ENCODE results near the gene NUBP2.

NUBP2 gene

GRCh38 chr16:1761751-1762150 is 21.0 kb upstream of the NUBP2 start:
- Histone ChIP-seq H3K36me3 (ENCODE audit: insufficient read depth, low read length) (peaks cover 56% of the 10 kb centered on the region), H3K9ac (ENCODE audit: low read length) (no peak overlapping the region), H3K27me3 (ENCODE audit: control insufficient read depth in 1 of 2, insufficient read depth in 2 of 2, low read length in 2 of 2) (no peaks in the 10 kb centered on the region), H3K27ac (ENCODE audit: low read depth, low read length) (no peak overlapping the region), H3K4me1 (ENCODE audit: insufficient read depth, low read length) (no peaks in the 10 kb centered on the region), H3K9me3 (ENCODE audit: low read length) (no peaks in the 10 kb centered on the region), H3K4me3 (ENCODE audit: low read depth in 1 of 2, low read length in 2 of 2) (no peak overlapping the region)

GRCh38 chr16:1762196-1762878 is 20.4 kb upstream of the NUBP2 start:
- Histone ChIP-seq H3K27ac (ENCODE audit: low read depth, low read length) (no peak overlapping the region), H3K9me3 (ENCODE audit: low read length) (no peaks in the 10 kb centered on the region), H3K27me3 (ENCODE audit: control insufficient read depth in 1 of 2, insufficient read depth in 2 of 2, low read length in 2 of 2) (no peaks in the 10 kb centered on the region), H3K4me1 (ENCODE audit: insufficient read depth, low read length) (no peaks in the 10 kb centered on the region), H3K36me3 (ENCODE audit: insufficient read depth, low read length) (peaks cover 61% of the 10 kb centered on the region), H3K9ac (ENCODE audit: low read length) (no peak overlapping the region), H3K4me3 (ENCODE audit: low read depth in 1 of 2, low read length in 2 of 2) (no peak overlapping the region)

- no peak overlapping the region for H3K9ac ChIP-seq (ENCODE audit: low read length)
- no peaks in the 10 kb centered on the region for H3K9me3 ChIP-seq (ENCODE audit: low read length)
- no peaks in the 10 kb centered on the region for H3K4me1 ChIP-seq (ENCODE audit: insufficient read depth, low read length)
- H3K36me3 ChIP-seq (ENCODE audit: insufficient read depth, low read length): peaks cover 68% of the 10 kb centered on the region
- H3K27ac ChIP-seq (ENCODE audit: low read depth, low read length): no peak overlapping the region
- H3K4me3 ChIP-seq (ENCODE audit: low read depth in 1 of 2, low read length in 2 of 2): no peak overlapping the region
- H3K27me3 ChIP-seq (ENCODE audit: control insufficient read depth in 1 of 2, insufficient read depth in 2 of 2, low read length in 2 of 2): no peaks in the 10 kb centered on the region
Measured at GRCh38 chr16:1762879-1763520, 19.8 kb upstream of the NUBP2 start.

- Histone ChIP-seq H3K4me1 (ENCODE audit: insufficient read depth, low read length) (no peaks in the 10 kb centered on the region), H3K9ac (ENCODE audit: low read length) (no peak overlapping the region), H3K27ac (ENCODE audit: low read depth, low read length) (no peak overlapping the region), H3K4me3 (ENCODE audit: low read depth in 1 of 2, low read length in 2 of 2) (no peak overlapping the region), H3K9me3 (ENCODE audit: low read length) (no peaks in the 10 kb centered on the region), H3K36me3 (ENCODE audit: insufficient read depth, low read length) (peaks cover 70% of the 10 kb centered on the region), H3K27me3 (ENCODE audit: control insufficient read depth in 1 of 2, insufficient read depth in 2 of 2, low read length in 2 of 2) (no peaks in the 10 kb centered on the region)
Measured at GRCh38 chr16:1763521-1764511, 18.9 kb upstream of the NUBP2 start.

- Histone ChIP-seq H3K4me3 (ENCODE audit: low read depth in 1 of 2, low read length in 2 of 2) (no peak overlapping the region), H3K9ac (ENCODE audit: low read length) (no peak overlapping the region), H3K36me3 (ENCODE audit: insufficient read depth, low read length) (peaks cover 66% of the 10 kb centered on the region)
Measured at GRCh38 chr16:1764971-1765370, 17.8 kb upstream of the NUBP2 start.

GRCh38 chr16:1765826-1766225 is 16.9 kb upstream of the NUBP2 start:
- Histone ChIP-seq H3K4me1 (ENCODE audit: insufficient read depth, low read length) (peaks cover 11% of the 10 kb centered on the region), H3K27me3 (ENCODE audit: control insufficient read depth in 1 of 2, insufficient read depth in 2 of 2, low read length in 2 of 2) (no peaks in the 10 kb centered on the region), H3K4me3 (ENCODE audit: low read depth in 1 of 2, low read length in 2 of 2) (no peak overlapping the region), H3K9me3 (ENCODE audit: low read length) (no peaks in the 10 kb centered on the region), H3K27ac (ENCODE audit: low read depth, low read length) (no peak overlapping the region), H3K36me3 (ENCODE audit: insufficient read depth, low read length) (peaks cover 58% of the 10 kb centered on the region), H3K9ac (ENCODE audit: low read length) (no peak overlapping the region)

More at GRCh38 chr16:1764971-1765370, 17.8 kb upstream of the NUBP2 start:
- peaks cover 5% of the 10 kb centered on the region for H3K4me1 ChIP-seq (ENCODE audit: insufficient read depth, low read length)
- H3K27me3 ChIP-seq (ENCODE audit: control insufficient read depth in 1 of 2, insufficient read depth in 2 of 2, low read length in 2 of 2): no peaks in the 10 kb centered on the region
- no peaks in the 10 kb centered on the region for H3K9me3 ChIP-seq (ENCODE audit: low read length)
- no peak overlapping the region for H3K27ac ChIP-seq (ENCODE audit: low read depth, low read length)

GRCh38 chr16:1766231-1766630 is 16.5 kb upstream of the NUBP2 start:
- Histone ChIP-seq H3K36me3 (ENCODE audit: insufficient read depth, low read length) (peaks cover 53% of the 10 kb centered on the region), H3K4me3 (ENCODE audit: low read depth in 1 of 2, low read length in 2 of 2) (no peak overlapping the region), H3K27me3 (ENCODE audit: control insufficient read depth in 1 of 2, insufficient read depth in 2 of 2, low read length in 2 of 2) (no peaks in the 10 kb centered on the region), H3K9ac (ENCODE audit: low read length) (no peak overlapping the region), H3K27ac (ENCODE audit: low read depth, low read length) (no peak overlapping the region), H3K4me1 (ENCODE audit: insufficient read depth, low read length) (peaks cover 11% of the 10 kb centered on the region), H3K9me3 (ENCODE audit: low read length) (no peaks in the 10 kb centered on the region)

GRCh38 chr16:1766701-1767100 is 16.1 kb upstream of the NUBP2 start:
- peaks cover 52% of the 10 kb centered on the region for H3K36me3 ChIP-seq (ENCODE audit: insufficient read depth, low read length)

GRCh38 chr16:1767116-1767994 is 15.4 kb upstream of the NUBP2 start:
- peaks cover 45% of the 10 kb centered on the region for H3K36me3 ChIP-seq (ENCODE audit: insufficient read depth, low read length)
- no peak overlapping the region for H3K27ac ChIP-seq (ENCODE audit: low read depth, low read length)
- no peak overlapping the region for H3K9ac ChIP-seq (ENCODE audit: low read length)
- no peak overlapping the region for H3K4me3 ChIP-seq (ENCODE audit: low read depth in 1 of 2, low read length in 2 of 2)
- no peaks in the 10 kb centered on the region for H3K27me3 ChIP-seq (ENCODE audit: control insufficient read depth in 1 of 2, insufficient read depth in 2 of 2, low read length in 2 of 2)
- no peaks in the 10 kb centered on the region for H3K9me3 ChIP-seq (ENCODE audit: low read length)
- H3K4me1 ChIP-seq (ENCODE audit: insufficient read depth, low read length): peaks cover 16% of the 10 kb centered on the region

More at GRCh38 chr16:1766701-1767100, 16.1 kb upstream of the NUBP2 start:
- no peaks in the 10 kb centered on the region for H3K27me3 ChIP-seq (ENCODE audit: control insufficient read depth in 1 of 2, insufficient read depth in 2 of 2, low read length in 2 of 2)
- no peak overlapping the region for H3K4me3 ChIP-seq (ENCODE audit: low read depth in 1 of 2, low read length in 2 of 2)
- H3K9ac ChIP-seq (ENCODE audit: low read length): no peak overlapping the region
- no peaks in the 10 kb centered on the region for H3K9me3 ChIP-seq (ENCODE audit: low read length)
- H3K27ac ChIP-seq (ENCODE audit: low read depth, low read length): no peak overlapping the region
- H3K4me1 ChIP-seq (ENCODE audit: insufficient read depth, low read length): peaks cover 11% of the 10 kb centered on the region

GRCh38 chr16:1768061-1768766 is 14.5 kb upstream of the NUBP2 start:
- no peaks in the 10 kb centered on the region for H3K27me3 ChIP-seq (ENCODE audit: control insufficient read depth in 1 of 2, insufficient read depth in 2 of 2, low read length in 2 of 2)
- H3K9ac ChIP-seq (ENCODE audit: low read length): no peak overlapping the region
- peaks cover 16% of the 10 kb centered on the region for H3K4me1 ChIP-seq (ENCODE audit: insufficient read depth, low read length)
- peaks cover 39% of the 10 kb centered on the region for H3K36me3 ChIP-seq (ENCODE audit: insufficient read depth, low read length)
- no peak overlapping the region for H3K4me3 ChIP-seq (ENCODE audit: low read depth in 1 of 2, low read length in 2 of 2)
- H3K9me3 ChIP-seq (ENCODE audit: low read length): no peaks in the 10 kb centered on the region
- H3K27ac ChIP-seq (ENCODE audit: low read depth, low read length): no peak overlapping the region
